Measurements from ENCODE around the gene MEN1. TPM values are rescaled to one million over a fixed set of nuclear protein-coding genes. Genes with fewer than 3 reads are reported as not detected.

MEN1 gene
- total RNA-seq, 1 donor from 2014 or later, result 61.5 TPM

GRCh38 chr11:64832467-64833197 is 22.3 kb upstream of the MEN1 start:
- no peaks in the 10 kb centered on the region for H3K9me3 Mint-ChIP-seq (ENCODE audit: low read depth)
- DNase-seq (ENCODE audit: low spot score, unreplicated experiment), result no peak
- TF ChIP-seq, protein P1, sequence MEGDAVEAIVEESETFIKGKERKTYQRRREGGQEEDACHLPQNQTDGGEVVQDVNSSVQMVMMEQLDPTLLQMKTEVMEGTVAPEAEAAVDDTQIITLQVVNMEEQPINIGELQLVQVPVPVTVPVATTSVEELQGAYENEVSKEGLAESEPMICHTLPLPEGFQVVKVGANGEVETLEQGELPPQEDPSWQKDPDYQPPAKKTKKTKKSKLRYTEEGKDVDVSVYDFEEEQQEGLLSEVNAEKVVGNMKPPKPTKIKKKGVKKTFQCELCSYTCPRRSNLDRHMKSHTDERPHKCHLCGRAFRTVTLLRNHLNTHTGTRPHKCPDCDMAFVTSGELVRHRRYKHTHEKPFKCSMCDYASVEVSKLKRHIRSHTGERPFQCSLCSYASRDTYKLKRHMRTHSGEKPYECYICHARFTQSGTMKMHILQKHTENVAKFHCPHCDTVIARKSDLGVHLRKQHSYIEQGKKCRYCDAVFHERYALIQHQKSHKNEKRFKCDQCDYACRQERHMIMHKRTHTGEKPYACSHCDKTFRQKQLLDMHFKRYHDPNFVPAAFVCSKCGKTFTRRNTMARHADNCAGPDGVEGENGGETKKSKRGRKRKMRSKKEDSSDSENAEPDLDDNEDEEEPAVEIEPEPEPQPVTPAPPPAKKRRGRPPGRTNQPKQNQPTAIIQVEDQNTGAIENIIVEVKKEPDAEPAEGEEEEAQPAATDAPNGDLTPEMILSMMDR (IDR thresholded peaks at IDR 0.05; ENCODE audit: unreplicated experiment), result no peak
- no peak overlapping the region for H3K27ac Mint-ChIP-seq
- peaks cover 9% of the 10 kb centered on the region for H3K36me3 Mint-ChIP-seq (ENCODE audit: insufficient read depth)
- H3K27me3 Mint-ChIP-seq, result no peaks in the 10 kb centered on the region
- no peak overlapping the region for H3K4me3 Mint-ChIP-seq (ENCODE audit: low read depth)
- H3K4me1 Mint-ChIP-seq (ENCODE audit: low read depth), result no peaks in the 10 kb centered on the region

GRCh38 chr11:64831411-64831891 is 21.1 kb upstream of the MEN1 start:
- Mint-ChIP-seq H3K27me3 (no peaks in the 10 kb centered on the region), H3K9me3 (ENCODE audit: low read depth) (no peaks in the 10 kb centered on the region), H3K4me3 (ENCODE audit: low read depth) (no peak overlapping the region), H3K4me1 (ENCODE audit: low read depth) (no peaks in the 10 kb centered on the region), H3K27ac (no peak overlapping the region), H3K36me3 (ENCODE audit: insufficient read depth) (peaks cover 10% of the 10 kb centered on the region)
- DNase-seq (ENCODE audit: low spot score, unreplicated experiment), result no peak
- TF ChIP-seq, protein P1 (IDR thresholded peaks at IDR 0.05; ENCODE audit: unreplicated experiment), result no peak

DNA sequence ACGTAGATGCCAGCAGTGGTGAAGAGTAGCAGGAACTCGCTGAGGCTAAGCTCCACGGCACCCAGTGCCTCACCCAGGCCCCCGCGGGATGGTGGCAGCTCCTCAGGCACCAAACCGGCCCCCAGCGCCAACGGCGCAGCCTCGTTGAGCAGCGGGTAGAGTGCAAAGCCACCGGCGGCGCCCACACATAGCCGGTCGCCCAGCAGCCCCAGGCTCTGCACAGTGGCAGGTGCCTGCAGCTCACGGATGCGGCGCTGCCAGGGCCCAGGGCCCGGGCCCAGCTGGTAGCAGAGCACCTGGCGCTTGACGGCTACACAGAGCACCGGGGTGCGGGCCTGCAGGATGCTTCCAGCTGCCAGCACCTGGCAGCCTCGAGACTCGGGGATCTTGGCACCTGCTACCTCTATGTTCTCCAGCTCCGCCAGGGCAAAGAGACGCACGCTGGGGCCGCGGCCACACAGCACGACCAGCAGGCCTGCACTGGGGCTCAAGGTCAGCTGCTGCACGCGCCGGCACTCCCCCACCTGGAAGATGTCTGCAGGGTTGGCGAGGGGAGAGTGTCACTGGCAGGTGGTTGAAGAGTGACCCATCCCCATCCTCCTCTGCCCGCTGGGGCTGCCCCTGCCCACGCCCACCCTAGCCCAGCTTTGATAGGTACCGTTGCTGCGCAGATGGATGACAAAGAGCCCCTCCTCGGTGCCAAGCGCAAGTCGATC is 19.3 kb upstream of the MEN1 start:
- peaks cover 15% of the 10 kb centered on the region for H3K36me3 Mint-ChIP-seq (ENCODE audit: insufficient read depth)

GRCh38 chr11:64827451-64827839 is 17.1 kb upstream of the MEN1 start:
- no peak for DNase-seq (ENCODE audit: low spot score, unreplicated experiment)
- H3K4me3 Mint-ChIP-seq (ENCODE audit: low read depth), result no peak overlapping the region
- H3K27me3 Mint-ChIP-seq, result no peaks in the 10 kb centered on the region
- H3K36me3 Mint-ChIP-seq (ENCODE audit: insufficient read depth), result peaks cover 19% of the 10 kb centered on the region
- no peak overlapping the region for H3K27ac Mint-ChIP-seq
- no peaks in the 10 kb centered on the region for H3K4me1 Mint-ChIP-seq (ENCODE audit: low read depth)
- no peaks in the 10 kb centered on the region for H3K9me3 Mint-ChIP-seq (ENCODE audit: low read depth)
- TF ChIP-seq, protein P1 (IDR thresholded peaks at IDR 0.05; ENCODE audit: unreplicated experiment), result no peak

More for the DNA sequence above, 19.3 kb upstream of the MEN1 start:
- H3K9me3 Mint-ChIP-seq (ENCODE audit: low read depth), result no peaks in the 10 kb centered on the region
- TF ChIP-seq, protein P1 (IDR thresholded peaks at IDR 0.05; ENCODE audit: unreplicated experiment), result no peak
- no peaks in the 10 kb centered on the region for H3K4me1 Mint-ChIP-seq (ENCODE audit: low read depth)
- H3K27ac Mint-ChIP-seq, result no peak overlapping the region
- DNase-seq (ENCODE audit: low spot score, unreplicated experiment), result no peak
- H3K4me3 Mint-ChIP-seq (ENCODE audit: low read depth), result no peak overlapping the region
- no peaks in the 10 kb centered on the region for H3K27me3 Mint-ChIP-seq

DNA sequence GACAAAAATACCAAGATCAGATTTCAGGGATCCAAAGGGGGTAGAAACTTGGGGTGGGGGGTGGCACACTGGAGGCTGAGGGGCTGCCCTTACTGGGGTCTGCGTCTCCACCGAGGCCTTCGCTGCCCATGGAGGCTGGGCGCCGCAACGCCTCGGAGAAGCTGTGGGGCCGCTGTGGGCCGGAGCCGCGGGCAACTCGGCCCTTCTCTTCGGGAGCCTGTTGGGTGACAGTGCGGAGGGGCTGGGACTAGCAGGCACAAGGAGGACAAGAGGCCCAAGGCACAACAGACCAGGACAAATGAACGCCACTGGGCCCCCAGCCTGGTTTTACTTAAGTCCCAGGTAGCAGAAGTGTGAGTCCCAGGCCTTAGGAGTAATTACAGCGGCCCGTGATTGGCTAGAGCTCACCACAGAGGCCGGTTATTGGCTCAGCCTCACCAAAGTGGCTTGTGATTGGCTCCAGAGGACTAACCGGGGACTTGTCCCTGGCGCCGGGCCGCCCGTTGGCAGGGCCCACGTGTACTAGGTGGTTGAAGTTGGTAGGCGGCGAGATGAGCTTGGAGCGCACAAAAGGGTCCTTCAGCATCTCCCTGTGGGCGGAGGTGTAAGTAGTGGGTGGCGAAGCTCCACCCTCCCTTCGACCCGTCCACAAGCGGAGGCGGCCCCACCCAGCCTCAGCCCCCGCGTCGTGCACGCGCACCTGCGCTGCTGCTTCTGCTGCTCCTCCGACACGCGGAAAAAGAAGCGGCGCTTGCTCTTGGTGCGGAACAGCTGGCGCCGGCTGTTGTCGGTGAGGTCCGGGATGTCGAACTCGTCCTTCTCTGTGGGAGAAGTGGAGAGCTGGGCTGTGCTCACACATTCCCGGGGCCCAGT is 16.5 kb upstream of the MEN1 start:
- DNase-seq (ENCODE audit: low spot score, unreplicated experiment), result no peak
- no peaks in the 10 kb centered on the region for H3K27me3 Mint-ChIP-seq
- no peak overlapping the region for H3K27ac Mint-ChIP-seq
- no peaks in the 10 kb centered on the region for H3K4me1 Mint-ChIP-seq (ENCODE audit: low read depth)
- no peaks in the 10 kb centered on the region for H3K9me3 Mint-ChIP-seq (ENCODE audit: low read depth)
- peaks cover 17% of the 10 kb centered on the region for H3K36me3 Mint-ChIP-seq (ENCODE audit: insufficient read depth)
- TF ChIP-seq, protein P1 (IDR thresholded peaks at IDR 0.05; ENCODE audit: unreplicated experiment), result no peak
- no peak overlapping the region for H3K4me3 Mint-ChIP-seq (ENCODE audit: low read depth)
